ENCODE results near the gene RPTOR.

Gene RPTOR

DNA sequence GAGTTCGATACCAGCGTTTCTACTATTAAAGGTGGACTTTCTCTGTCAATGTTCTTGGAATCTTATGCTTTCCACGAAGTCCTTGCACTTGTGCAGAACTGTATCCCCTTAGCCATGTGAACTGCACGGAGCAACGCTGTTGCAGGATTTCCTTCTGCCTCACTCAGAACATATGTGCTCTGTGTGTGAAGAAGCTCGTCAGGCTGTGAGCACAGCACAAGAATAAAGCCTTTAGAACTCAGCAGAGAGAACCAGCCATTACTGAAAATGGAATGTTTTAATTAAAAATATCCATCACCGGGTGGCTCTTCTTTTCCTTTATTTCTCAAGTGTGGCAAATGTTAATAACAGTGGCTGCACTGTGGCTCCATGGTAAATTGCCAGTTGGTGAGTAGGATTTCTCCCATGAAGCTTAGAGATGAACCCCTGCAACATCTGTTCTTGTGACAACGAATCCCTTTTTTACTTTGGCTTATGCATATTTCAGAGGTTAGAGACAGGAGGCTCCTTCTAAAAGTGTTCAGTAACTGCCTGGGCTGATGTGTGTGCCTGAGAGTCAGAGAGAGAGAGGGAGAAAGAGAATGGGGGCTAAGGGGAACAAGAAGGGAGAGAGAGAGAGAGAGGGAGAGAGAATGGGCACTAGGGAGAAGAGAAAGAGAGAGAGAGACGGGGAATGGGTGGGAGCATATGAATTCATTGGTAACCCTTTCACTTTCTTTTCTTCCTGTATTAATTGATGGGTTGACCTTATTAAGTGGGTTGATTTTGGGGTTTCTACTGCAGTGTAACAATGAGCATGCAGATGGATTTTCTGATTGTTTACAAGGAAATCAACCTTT lies 50.0 kb downstream of the RPTOR start:
- H3K36me3 ChIP-seq (replicated peaks in 1 of 2; ENCODE audit: control insufficient read depth in 2 of 2, insufficient read depth in 2 of 2, low read length in 2 of 2), result no peaks in the 10 kb centered on the region
- H2AFZ ChIP-seq (ENCODE audit: low read length), result no peak overlapping the region
- H3K4me2 ChIP-seq (ENCODE audit: insufficient read depth, low read length, poor library complexity, severe bottlenecking), result no peak overlapping the region
- no peak overlapping the region for H4K91ac ChIP-seq (ENCODE audit: low read depth, low read length, poor library complexity)
- H3K4me3 ChIP-seq (ENCODE audit: low read length in 2 of 2), result no peak overlapping the region
- H2BK120ac ChIP-seq (ENCODE audit: low read depth, low read length), result no peak overlapping the region
- no peak overlapping the region for H3K18ac ChIP-seq (ENCODE audit: low read length)
- H2AK5ac ChIP-seq (ENCODE audit: low read depth, low read length), result no peak overlapping the region
- H3K14ac ChIP-seq (ENCODE audit: low read length), result no peak overlapping the region
- H3K27ac ChIP-seq (replicated peaks; ENCODE audit: low read length), result no peak overlapping the region
- H4K8ac ChIP-seq (ENCODE audit: low read depth, low read length), result no peak overlapping the region
- no peak overlapping the region for H2BK5ac ChIP-seq (ENCODE audit: low read length)
- no peak overlapping the region for H2BK15ac ChIP-seq (ENCODE audit: low read length)
- no peak for DNase-seq (ENCODE audit: low spot score)
- H3K27me3 ChIP-seq (ENCODE audit: control insufficient read depth in 3 of 3, insufficient read depth in 3 of 3, low read depth in 1 of 3, low read length in 3 of 3), result no peaks in the 10 kb centered on the region
- no peak overlapping the region for H3K23ac ChIP-seq (ENCODE audit: low read depth, low read length, poor library complexity)
- no peak overlapping the region for H3K4ac ChIP-seq (ENCODE audit: low read length)
- peaks cover 2 to 4% of the 10 kb centered on the region in 2 donors for H3K9me3 ChIP-seq (replicated peaks in 1 of 2; ENCODE audit: control insufficient read depth in 2 of 2, insufficient read depth in 1 of 2, low read depth in 1 of 2, low read length in 2 of 2)
- WGBS, 2 donors (ENCODE audit: extremely low coverage in 2 of 2, insufficient read length in 2 of 2, insufficient replicate concordance in 1 of 2), result no CpG with 5 or more reads among the region's 9 CpGs
- no peak overlapping the region for H2BK12ac ChIP-seq (ENCODE audit: low read length)
- H3K4me1 ChIP-seq (ENCODE audit: control insufficient read depth in 2 of 2, insufficient read depth in 1 of 2, low read depth in 1 of 2, low read length in 2 of 2), result peaks cover 0 to 6% of the 10 kb centered on the region in 2 donors
- H3K9ac ChIP-seq (ENCODE audit: low read depth, low read length, poor library complexity), result no peak overlapping the region
- peaks cover 2% of the 10 kb centered on the region for H3K79me1 ChIP-seq (ENCODE audit: low read depth, low read length)

- Histone ChIP-seq H3K4ac (ENCODE audit: low read length) (no peak overlapping the region), H3K9me3 (replicated peaks in 1 of 2; ENCODE audit: control insufficient read depth in 2 of 2, insufficient read depth in 1 of 2, low read depth in 1 of 2, low read length in 2 of 2) (peaks cover 2 to 4% of the 10 kb centered on the region in 2 donors), H3K4me3 (ENCODE audit: low read length in 2 of 2) (no peak overlapping the region), H3K4me1 (ENCODE audit: control insufficient read depth in 2 of 2, insufficient read depth in 1 of 2, low read depth in 1 of 2, low read length in 2 of 2) (peaks cover 0 to 9% of the 10 kb centered on the region in 2 donors), H2AFZ (ENCODE audit: low read length) (no peak overlapping the region), H3K27me3 (ENCODE audit: control insufficient read depth in 3 of 3, insufficient read depth in 3 of 3, low read depth in 1 of 3, low read length in 3 of 3) (no peaks in the 10 kb centered on the region), H2BK15ac (ENCODE audit: low read length) (no peak overlapping the region), H2BK12ac (ENCODE audit: low read length) (no peak overlapping the region), H3K9ac (ENCODE audit: low read depth, low read length, poor library complexity) (no peak overlapping the region), H2BK5ac (ENCODE audit: low read length) (no peak overlapping the region), H2AK5ac (ENCODE audit: low read depth, low read length) (no peak overlapping the region), H3K23ac (ENCODE audit: low read depth, low read length, poor library complexity) (no peak overlapping the region), H3K36me3 (replicated peaks in 1 of 2; ENCODE audit: control insufficient read depth in 2 of 2, insufficient read depth in 2 of 2, low read length in 2 of 2) (no peaks in the 10 kb centered on the region), H3K18ac (ENCODE audit: low read length) (no peak overlapping the region), H3K14ac (ENCODE audit: low read length) (no peak overlapping the region), H3K27ac (replicated peaks; ENCODE audit: low read length) (no peak overlapping the region), H3K4me2 (ENCODE audit: insufficient read depth, low read length, poor library complexity, severe bottlenecking) (no peak overlapping the region), H3K79me1 (ENCODE audit: low read depth, low read length) (peaks cover 2% of the 10 kb centered on the region), H4K91ac (ENCODE audit: low read depth, low read length, poor library complexity) (no peak overlapping the region), H2BK120ac (ENCODE audit: low read depth, low read length) (no peak overlapping the region), H4K8ac (ENCODE audit: low read depth, low read length) (no peak overlapping the region)
- WGBS, 2 donors (ENCODE audit: extremely low coverage in 2 of 2, insufficient read length in 2 of 2, insufficient replicate concordance in 1 of 2), result no CpG with 5 or more reads among the region's 12 CpGs
- no peak for DNase-seq (ENCODE audit: low spot score)
Observed at GRCh38 chr17:80596760-80597608, 52.3 kb downstream of the RPTOR start.

GRCh38 chr17:80598813-80599545 lies 54.3 kb downstream of the RPTOR start:
- H3K4me3 ChIP-seq (ENCODE audit: low read length in 2 of 2), result no peak overlapping the region
- no peak overlapping the region for H2BK5ac ChIP-seq (ENCODE audit: low read length)
- H2AFZ ChIP-seq (ENCODE audit: low read length), result no peak overlapping the region
- H3K4me2 ChIP-seq (ENCODE audit: insufficient read depth, low read length, poor library complexity, severe bottlenecking), result no peak overlapping the region
- H3K27me3 ChIP-seq (ENCODE audit: control insufficient read depth in 3 of 3, insufficient read depth in 3 of 3, low read depth in 1 of 3, low read length in 3 of 3), result no peaks in the 10 kb centered on the region
- H4K91ac ChIP-seq (ENCODE audit: low read depth, low read length, poor library complexity), result no peak overlapping the region
- H3K9ac ChIP-seq (ENCODE audit: low read depth, low read length, poor library complexity), result no peak overlapping the region
- no peak overlapping the region for H3K23ac ChIP-seq (ENCODE audit: low read depth, low read length, poor library complexity)
- H2BK120ac ChIP-seq (ENCODE audit: low read depth, low read length), result no peak overlapping the region
- no peak overlapping the region for H3K4ac ChIP-seq (ENCODE audit: low read length)
- H3K36me3 ChIP-seq (replicated peaks in 1 of 2; ENCODE audit: control insufficient read depth in 2 of 2, insufficient read depth in 2 of 2, low read length in 2 of 2), result no peaks in the 10 kb centered on the region
- peaks cover 2% of the 10 kb centered on the region for H3K79me1 ChIP-seq (ENCODE audit: low read depth, low read length)
- H3K9me3 ChIP-seq (replicated peaks in 1 of 2; ENCODE audit: control insufficient read depth in 2 of 2, insufficient read depth in 1 of 2, low read depth in 1 of 2, low read length in 2 of 2), result peaks cover 2 to 15% of the 10 kb centered on the region in 2 donors
- H3K18ac ChIP-seq (ENCODE audit: low read length), result no peak overlapping the region
- no peak overlapping the region for H2AK5ac ChIP-seq (ENCODE audit: low read depth, low read length)
- no peak for DNase-seq (ENCODE audit: low spot score)
- no CpG with 5 or more reads among the region's 9 CpGs for WGBS, 2 donors (ENCODE audit: extremely low coverage in 2 of 2, insufficient read length in 2 of 2, insufficient replicate concordance in 1 of 2)
- H3K14ac ChIP-seq (ENCODE audit: low read length), result no peak overlapping the region
- H3K27ac ChIP-seq (replicated peaks; ENCODE audit: low read length), result no peak overlapping the region
- H3K4me1 ChIP-seq (ENCODE audit: control insufficient read depth in 2 of 2, insufficient read depth in 1 of 2, low read depth in 1 of 2, low read length in 2 of 2), result peaks cover 0 to 9% of the 10 kb centered on the region in 2 donors
- H2BK15ac ChIP-seq (ENCODE audit: low read length), result no peak overlapping the region
- H4K8ac ChIP-seq (ENCODE audit: low read depth, low read length), result no peak overlapping the region
- H2BK12ac ChIP-seq (ENCODE audit: low read length), result no peak overlapping the region

Data from neuronal stem cell (in vitro differentiated cells).